Activated CD4-positive, alpha-beta memory T cell treated with anti-CD3 and anti-CD28 coated beads, Interleukin-2, amount 10 ng/mL, durations not matched to agents 7 days and 5 days (primary cell): ENCODE results near the gene C19orf73. TPM values are rescaled to one million over a fixed set of nuclear protein-coding genes. Genes with fewer than 3 reads are reported as not detected.

Experiments
- CTCF ChIA-PET: fragments of 350-600 bp; sonication (Branson Sonifier 250); formaldehyde crosslinking; loops from one replicate; lab custom pipeline; 2021; ENCODE audit warnings: antibody characterized with exemption, inconsistent platforms; lab: Charles Lee
- POLR2A ChIA-PET: fragments of 350-600 bp; sonication (Branson Sonifier 250); formaldehyde crosslinking; loops from one replicate; lab custom pipeline; 2021; ENCODE audit warnings: antibody characterized with exemption; lab: Charles Lee
- DNase-seq: peaks from one replicate; pipeline ENCODE4 v3.0.0-alpha.2; 2020
- H3K27ac Mint-ChIP-seq: one replicate; pipeline ENCODE4 v1.8.0; 2021; ENCODE audit warnings: mild to moderate bottlenecking, mixed read lengths
- H3K27me3 Mint-ChIP-seq: one replicate; pipeline ENCODE4 v1.8.0; 2021; ENCODE audit warnings: mixed read lengths
- H3K36me3 Mint-ChIP-seq: one replicate; pipeline ENCODE4 v1.8.0; 2021; ENCODE audit warnings: low read depth, mixed read lengths
- H3K4me1 Mint-ChIP-seq: one replicate; pipeline ENCODE4 v1.8.0; 2021; ENCODE audit warnings: mixed read lengths
- H3K4me3 Mint-ChIP-seq: one replicate; pipeline ENCODE4 v1.8.0; 2021; ENCODE audit warnings: mild to moderate bottlenecking, mixed read lengths
- H3K9me3 Mint-ChIP-seq: one replicate; pipeline ENCODE4 v1.8.0; 2021; ENCODE audit warnings: mixed read lengths
- total RNA-seq, 2 experiments: library from RNA; stranded (reverse); gene quantifications; one replicate each; pipeline ENCODE4 v1.2.3, GENCODE V29; 2021

The C19orf73 gene
- total RNA-seq, 2 experiments from 2014 or later = 1.0 TPM

DNA sequence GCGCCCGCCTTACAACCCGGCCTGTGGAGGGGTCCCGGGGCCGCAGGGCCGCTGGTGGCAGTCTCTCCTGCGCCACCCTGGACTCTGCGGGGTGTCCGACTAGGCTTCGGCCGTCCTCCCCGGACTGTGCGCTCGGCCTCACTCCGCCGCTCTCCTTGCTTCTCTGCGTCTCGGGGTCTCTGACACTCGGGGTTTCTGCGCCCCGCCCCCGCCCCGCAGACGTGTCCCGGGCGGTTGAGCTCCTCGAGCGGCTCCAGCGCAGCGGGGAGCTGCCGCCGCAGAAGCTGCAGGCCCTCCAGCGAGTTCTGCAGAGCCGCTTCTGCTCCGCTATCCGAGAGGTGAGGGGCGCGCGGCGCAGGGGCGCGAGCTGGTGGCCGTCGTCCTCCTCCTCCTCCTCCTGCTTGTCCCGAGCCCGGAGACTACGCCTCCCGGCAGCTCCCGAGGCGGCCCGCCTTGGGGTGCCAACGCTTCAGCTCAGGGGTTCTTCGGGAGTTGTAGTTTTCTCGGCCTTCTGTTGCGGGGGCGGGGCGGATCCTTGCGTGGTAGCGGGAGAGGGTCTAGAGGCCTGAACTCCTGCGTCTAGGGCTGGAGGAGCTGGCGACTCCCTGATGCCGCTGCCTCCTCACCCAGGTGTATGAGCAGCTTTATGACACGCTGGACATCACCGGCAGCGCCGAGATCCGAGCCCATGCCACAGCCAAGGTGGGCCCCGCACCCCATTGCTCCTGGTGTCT lies 4.1 kb downstream of the C19orf73 start:
- Mint-ChIP-seq H3K36me3 (no peaks in the 10 kb centered on the region), H3K4me3 (peak overlapping the region; percentile 77), H3K27me3 (peaks cover 3% of the 10 kb centered on the region), H3K9me3 (no peaks in the 10 kb centered on the region), H3K4me1 (peaks cover 38% of the 10 kb centered on the region), H3K27ac (no peak overlapping the region)
- ChIA-PET POLR2A (interaction anchor here (0.9 to 1.9 kb wide), 9 partner anchors 9 to 35 kb away, joined by 3 to 8 read pairs (median 4); no protein-coding TSS in a partner anchor), CTCF (interaction anchor here (0.6 to 2.4 kb wide), 13 partner anchors 9 to 561 kb away, joined by 3 to 30 read pairs (median 5); partner anchors contain the start of genes GYS1, RRAS and RUVBL2)
- peak; percentile 57 for DNase-seq

DNA sequence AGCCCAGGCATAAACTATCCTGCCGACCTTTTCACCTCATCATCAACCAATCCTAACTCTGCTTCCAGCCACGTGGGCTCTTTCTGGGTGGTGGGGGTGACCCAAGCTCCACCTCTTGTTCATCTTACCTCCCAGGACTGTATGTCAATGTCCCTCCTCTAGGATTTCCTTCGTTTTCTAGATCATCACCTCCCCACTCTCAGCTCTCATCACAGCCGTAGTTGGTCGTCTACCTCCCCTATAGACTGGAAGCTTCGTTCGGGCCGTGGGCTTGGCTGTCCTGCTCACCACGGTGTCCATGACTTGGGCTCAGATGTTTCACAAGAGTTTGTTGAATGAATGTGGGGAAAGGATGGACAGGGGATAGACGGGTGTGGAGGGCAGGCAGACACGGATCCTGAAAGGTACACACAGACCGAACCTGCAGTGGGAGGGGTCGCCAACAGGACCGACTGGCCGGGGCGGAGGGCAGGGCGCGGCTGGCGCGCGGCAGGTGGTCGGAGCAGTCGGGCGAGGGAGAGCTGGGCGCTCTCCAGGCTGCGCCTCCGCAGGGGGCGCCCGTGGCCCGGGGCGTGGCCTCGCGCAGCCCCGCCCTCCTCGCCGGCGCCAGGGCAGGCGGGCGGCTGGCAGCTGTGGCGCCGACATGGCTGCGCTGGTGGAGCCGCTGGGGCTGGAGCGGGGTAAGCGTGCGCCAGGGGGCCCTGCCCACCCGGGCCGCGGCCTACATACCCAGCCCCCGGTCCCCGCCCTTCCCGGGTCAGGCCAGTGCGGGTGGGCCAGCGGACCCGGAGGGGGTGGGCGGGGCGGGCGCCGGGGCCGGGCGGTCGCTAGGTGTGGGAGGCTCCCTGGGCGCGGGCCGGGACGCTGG lies 4.9 kb downstream of the C19orf73 start, which contains the start of gene LIN7B:
Gene LIN7B (plus strand): TSS at position 609 of the 868 bp plus-strand sequence. CDS start 35 bp downstream, at position 644.
- Mint-ChIP-seq H3K27ac (no peak within 1 kb of the TSS), H3K36me3 (peaks cover 6% of the 10 kb centered on the region), H3K9me3 (no peaks in the 10 kb centered on the region), H3K27me3 (no peaks in the 10 kb centered on the region), H3K4me1 (peaks cover 36% of the 10 kb centered on the region), H3K4me3 (peak within 1 kb of the TSS; percentile 85)
- ChIA-PET CTCF (interaction anchor here (0.6 to 2.4 kb wide), 17 partner anchors 8 to 562 kb away, joined by 3 to 30 read pairs (median 5); partner anchors contain the start of genes GYS1, RRAS and RUVBL2), POLR2A (interaction anchor here (0.9 to 1.9 kb wide), 10 partner anchors 8 to 36 kb away, joined by 3 to 8 read pairs (median 4); no protein-coding TSS in a partner anchor)
- peak; percentile 79 for DNase-seq

DNA sequence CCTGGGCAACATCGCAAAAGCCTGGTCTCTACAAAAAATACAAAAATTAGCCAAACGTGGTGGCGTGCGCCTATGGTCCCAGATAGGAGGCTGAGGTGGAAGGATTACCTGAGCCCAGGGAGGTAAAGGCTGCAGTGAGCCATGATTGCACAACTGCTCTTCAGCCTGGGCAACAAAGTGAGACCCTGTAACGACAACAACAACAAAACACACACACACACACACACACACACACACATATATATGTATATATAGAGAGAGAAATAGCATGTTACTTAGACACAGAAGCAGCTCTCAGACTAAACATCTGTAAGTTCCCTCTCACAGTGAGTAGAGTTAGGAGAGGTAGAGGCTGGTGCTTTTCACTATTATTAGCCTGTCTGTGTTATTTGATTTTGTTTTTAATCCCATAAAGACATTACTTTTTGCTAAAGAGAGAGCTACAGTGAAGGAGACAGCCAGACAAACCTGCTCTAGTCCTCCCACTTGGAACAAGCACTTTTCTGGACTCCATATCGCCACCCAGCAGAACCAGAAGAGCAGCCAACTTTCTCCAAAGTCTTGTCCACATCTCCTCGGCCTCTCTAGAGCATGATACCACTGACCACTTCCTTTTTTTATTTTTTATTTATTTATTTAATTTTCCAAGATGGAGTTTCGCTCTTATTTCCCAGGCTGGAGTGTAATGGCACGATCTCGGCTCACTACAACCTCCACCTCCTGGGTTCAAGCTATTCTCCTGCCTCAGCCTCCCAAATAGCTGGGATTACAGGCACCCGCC lies 7.5 kb downstream of the C19orf73 start:
- Mint-ChIP-seq H3K4me1 (peaks cover 21% of the 10 kb centered on the region), H3K36me3 (peaks cover 28% of the 10 kb centered on the region), H3K27me3 (no peaks in the 10 kb centered on the region), H3K9me3 (no peaks in the 10 kb centered on the region), H3K27ac (no peak overlapping the region), H3K4me3 (no peak overlapping the region)
- no peak for DNase-seq
- ChIA-PET POLR2A (interaction anchor here (0.6 kb wide), 2 partner anchors 8 to 191 kb away, joined by 3 read pairs; partner anchors contain the start of gene PPFIA3), CTCF (interaction anchor here (1.0 to 2.3 kb wide), 2 partner anchors 14 to 23 kb away, joined by 3 to 11 read pairs; no protein-coding TSS in a partner anchor)

DNA sequence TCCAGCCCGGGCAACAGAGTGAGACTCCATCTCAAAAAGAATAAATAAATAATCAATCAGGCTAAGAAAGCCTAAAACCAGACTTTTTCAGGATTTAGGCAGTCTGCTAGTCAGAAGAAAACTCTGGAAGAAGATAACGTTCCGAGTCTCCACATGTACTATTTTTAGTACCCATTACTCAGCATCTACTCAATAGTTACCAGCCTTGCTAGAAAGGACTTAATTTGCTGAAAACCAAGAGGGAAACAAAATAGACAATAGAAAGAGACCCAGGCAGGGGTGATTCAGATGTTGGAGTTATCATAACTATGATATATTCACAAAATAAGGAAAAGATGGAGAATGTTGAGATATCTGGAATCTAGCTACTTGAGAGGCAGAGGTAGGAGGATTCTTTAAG lies 8.4 kb downstream of the C19orf73 start:
- Mint-ChIP-seq H3K4me3 (no peak overlapping the region), H3K36me3 (peaks cover 36% of the 10 kb centered on the region), H3K4me1 (peaks cover 19% of the 10 kb centered on the region), H3K27ac (no peak overlapping the region), H3K27me3 (no peaks in the 10 kb centered on the region), H3K9me3 (no peaks in the 10 kb centered on the region)
- ChIA-PET CTCF (interaction anchor here (2.3 kb wide), 1 partner anchor 13 kb away, joined by 11 read pairs; no protein-coding TSS in a partner anchor), POLR2A (no interaction called here)
- DNase-seq = no peak

DNA sequence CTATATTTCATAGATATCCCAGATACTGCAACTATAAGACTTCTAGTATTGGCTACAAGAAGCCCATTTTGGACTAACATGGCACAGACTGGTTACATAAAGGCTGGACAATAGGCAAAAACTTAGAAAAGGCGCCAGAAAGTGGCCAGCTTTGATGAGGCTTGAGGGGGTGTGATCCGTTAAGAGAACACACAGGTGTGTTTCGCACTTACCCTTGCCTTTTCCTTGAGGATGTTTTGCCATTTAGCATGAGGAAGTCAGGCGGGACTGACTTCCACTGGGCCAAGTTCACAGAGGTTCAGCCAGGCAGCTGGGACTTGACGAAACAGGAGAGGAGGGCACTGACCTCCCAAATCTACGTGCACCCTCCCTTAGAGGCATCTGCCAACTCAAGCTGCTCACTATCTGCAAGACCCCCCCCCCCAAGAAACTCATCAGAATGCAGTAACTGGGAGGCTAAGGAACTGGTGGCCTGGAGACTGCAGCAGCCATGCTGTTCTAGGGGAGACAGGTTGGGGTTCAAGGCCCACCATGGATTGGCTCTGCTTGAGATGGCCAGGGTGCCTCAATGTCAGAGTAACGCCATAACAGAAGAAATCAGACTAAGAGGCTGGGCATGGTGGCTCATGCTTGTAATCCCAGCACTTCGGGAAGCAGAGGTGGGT lies 9.2 kb downstream of the C19orf73 start:
- ChIA-PET CTCF (interaction anchor here (1.1 to 2.3 kb wide), 3 partner anchors 9 to 12 kb away, joined by 4 to 11 read pairs (median 7); no protein-coding TSS in a partner anchor), POLR2A (no interaction called here)
- Mint-ChIP-seq H3K9me3 (no peaks in the 10 kb centered on the region), H3K4me3 (no peak overlapping the region), H3K4me1 (peaks cover 14% of the 10 kb centered on the region), H3K36me3 (peaks cover 43% of the 10 kb centered on the region), H3K27ac (no peak overlapping the region), H3K27me3 (no peaks in the 10 kb centered on the region)
- DNase-seq = no peak

DNA sequence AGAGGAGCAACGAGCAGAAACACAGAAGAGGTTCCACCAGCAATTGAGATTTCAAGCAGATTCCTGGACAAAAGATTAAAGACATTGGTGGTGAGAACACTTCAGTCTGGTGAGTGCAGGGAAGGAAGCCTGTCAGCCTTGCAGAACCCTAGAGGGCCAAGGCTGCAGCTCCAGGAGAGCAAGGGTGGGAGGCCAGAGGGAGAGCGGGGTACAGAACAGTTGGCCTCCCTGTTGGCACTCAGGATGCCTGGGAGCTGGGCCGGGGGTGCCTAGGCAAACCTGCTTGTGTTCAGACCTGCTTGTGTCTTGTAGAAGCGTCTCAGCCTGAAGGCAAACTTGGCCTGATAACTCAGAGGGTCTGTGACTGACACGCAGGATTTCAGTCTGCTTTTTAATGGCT lies 9.9 kb downstream of the C19orf73 start:
- Mint-ChIP-seq H3K36me3 (peaks cover 48% of the 10 kb centered on the region), H3K4me1 (peaks cover 14% of the 10 kb centered on the region), H3K9me3 (no peaks in the 10 kb centered on the region), H3K27me3 (no peaks in the 10 kb centered on the region), H3K27ac (no peak overlapping the region), H3K4me3 (no peak overlapping the region)
- no peak for DNase-seq
- CTCF ChIA-PET = interaction anchor here (1.1 to 1.6 kb wide), 2 partner anchors 9 to 11 kb away, joined by 4 to 7 read pairs; no protein-coding TSS in a partner anchor
- POLR2A ChIA-PET = no interaction called here

DNA sequence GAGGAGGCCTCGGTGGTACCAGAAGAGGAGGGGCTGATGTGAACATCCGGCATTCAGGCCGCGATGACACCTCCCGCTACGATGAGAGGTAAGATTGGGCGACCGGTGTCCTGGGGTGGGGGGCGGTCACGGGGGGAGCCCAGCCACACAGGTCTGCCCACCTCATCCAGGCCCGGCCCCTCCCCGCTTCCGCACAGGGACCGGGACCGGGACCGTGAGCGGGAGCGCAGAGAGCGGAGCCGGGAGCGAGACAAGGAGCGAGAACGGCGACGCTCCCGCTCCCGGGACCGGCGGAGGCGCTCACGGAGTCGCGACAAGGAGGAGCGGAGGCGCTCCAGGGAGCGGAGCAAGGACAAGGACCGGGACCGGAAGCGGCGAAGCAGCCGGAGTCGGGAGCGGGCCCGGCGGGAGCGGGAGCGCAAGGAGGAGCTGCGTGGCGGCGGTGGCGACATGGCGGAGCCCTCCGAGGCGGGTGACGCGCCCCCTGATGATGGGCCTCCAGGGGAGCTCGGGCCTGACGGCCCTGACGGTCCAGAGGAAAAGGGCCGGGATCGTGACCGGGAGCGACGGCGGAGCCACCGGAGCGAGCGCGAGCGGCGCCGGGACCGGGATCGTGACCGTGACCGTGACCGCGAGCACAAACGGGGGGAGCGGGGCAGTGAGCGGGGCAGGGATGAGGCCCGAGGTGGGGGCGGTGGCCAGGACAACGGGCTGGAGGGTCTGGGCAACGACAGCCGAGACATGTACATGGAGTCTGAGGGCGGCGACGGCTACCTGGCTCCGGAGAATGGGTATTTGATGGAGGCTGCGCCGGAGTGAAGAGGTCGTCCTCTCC lies 11.1 kb downstream of the C19orf73 start:
- no peak for DNase-seq
- Mint-ChIP-seq H3K27ac (no peak overlapping the region), H3K36me3 (peaks cover 52% of the 10 kb centered on the region), H3K4me1 (peaks cover 5% of the 10 kb centered on the region), H3K27me3 (no peaks in the 10 kb centered on the region), H3K9me3 (no peaks in the 10 kb centered on the region), H3K4me3 (no peak overlapping the region)
- ChIA-PET CTCF (interaction anchor here (1.6 kb wide), 1 partner anchor 10 kb away, joined by 7 read pairs; no protein-coding TSS in a partner anchor), POLR2A (no interaction called here)

DNA sequence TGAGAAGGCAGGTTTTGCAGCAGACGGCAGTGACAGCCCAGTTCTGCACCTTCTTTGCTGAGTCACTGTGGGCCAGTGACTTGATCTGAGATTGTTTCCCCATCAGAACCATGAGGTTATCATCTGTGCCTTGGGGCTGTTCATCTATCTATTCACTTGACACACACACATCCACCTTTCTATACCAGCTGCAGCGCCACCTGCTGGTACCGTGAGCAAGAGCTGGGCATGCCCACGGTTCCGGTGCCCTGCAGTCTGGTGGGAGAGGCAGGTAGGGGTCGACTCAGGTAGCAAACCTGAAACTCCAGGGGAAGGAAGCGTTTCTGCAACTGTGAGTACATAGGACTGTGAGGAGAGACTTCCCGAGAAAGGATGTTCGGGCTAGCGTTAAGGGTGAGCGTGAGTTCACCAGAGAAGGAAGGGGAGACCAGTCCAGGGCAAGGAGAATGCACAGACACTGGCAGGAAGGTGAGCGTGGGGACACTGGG lies 12.3 kb downstream of the C19orf73 start:
- no peaks in the 10 kb centered on the region for H3K27me3 Mint-ChIP-seq
- ChIA-PET CTCF (interaction anchor here (1.0 to 2.9 kb wide), 11 partner anchors 8 to 318 kb away, joined by 3 to 18 read pairs (median 4); partner anchors contain the start of genes GYS1, LIN7B and RUVBL2), POLR2A (interaction anchor here (1.2 kb wide), 2 partner anchors 27 to 29 kb away, joined by 3 to 4 read pairs; no protein-coding TSS in a partner anchor)
- peaks cover 5% of the 10 kb centered on the region for H3K4me1 Mint-ChIP-seq
- H3K27ac Mint-ChIP-seq = peak overlapping the region; percentile 37
- H3K9me3 Mint-ChIP-seq = no peaks in the 10 kb centered on the region
- H3K36me3 Mint-ChIP-seq = peaks cover 57% of the 10 kb centered on the region
- peak; percentile 69 for DNase-seq
- H3K4me3 Mint-ChIP-seq = no peak overlapping the region

DNA sequence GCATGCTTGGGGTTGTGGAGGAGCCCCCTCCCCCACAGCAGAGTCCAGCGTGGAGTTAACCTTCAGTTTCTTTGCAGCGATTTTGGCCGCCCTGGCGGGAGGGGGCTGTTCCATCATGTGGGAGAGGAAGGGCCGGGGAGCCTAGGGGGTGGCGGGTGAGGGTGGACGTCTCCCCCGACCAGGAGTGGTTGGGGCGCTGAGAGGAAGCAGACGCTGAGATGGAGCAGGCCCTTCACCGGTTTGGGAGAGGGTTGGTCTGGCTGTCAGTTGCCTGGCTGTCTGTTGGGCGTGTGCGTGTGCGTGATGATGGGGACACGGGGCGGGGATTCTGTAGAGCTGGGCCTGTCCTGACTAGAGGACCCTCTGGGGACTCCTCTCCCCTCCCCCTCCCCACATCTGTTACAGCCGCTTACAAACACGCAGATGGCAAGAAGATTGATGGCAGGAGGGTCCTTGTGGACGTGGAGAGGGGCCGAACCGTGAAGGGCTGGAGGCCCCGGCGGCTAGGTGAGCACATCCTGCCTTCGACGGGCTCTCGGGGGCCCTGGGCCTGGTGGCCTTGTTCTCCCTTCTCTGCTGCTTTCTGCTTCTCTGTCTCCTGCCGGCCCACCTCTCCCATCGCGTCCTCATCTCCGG lies 14.6 kb downstream of the C19orf73 start:
- H3K27ac Mint-ChIP-seq = no peak overlapping the region
- ChIA-PET CTCF (interaction anchor here (0.6 to 2.9 kb wide), 2 partner anchors 10 to 160 kb away, joined by 3 to 18 read pairs; partner anchors contain the start of gene LIN7B), POLR2A (no interaction called here)
- H3K27me3 Mint-ChIP-seq = no peaks in the 10 kb centered on the region
- H3K36me3 Mint-ChIP-seq = peaks cover 68% of the 10 kb centered on the region
- H3K9me3 Mint-ChIP-seq = no peaks in the 10 kb centered on the region
- no peak for DNase-seq
- no peak overlapping the region for H3K4me3 Mint-ChIP-seq
- H3K4me1 Mint-ChIP-seq = peaks cover 5% of the 10 kb centered on the region

DNA sequence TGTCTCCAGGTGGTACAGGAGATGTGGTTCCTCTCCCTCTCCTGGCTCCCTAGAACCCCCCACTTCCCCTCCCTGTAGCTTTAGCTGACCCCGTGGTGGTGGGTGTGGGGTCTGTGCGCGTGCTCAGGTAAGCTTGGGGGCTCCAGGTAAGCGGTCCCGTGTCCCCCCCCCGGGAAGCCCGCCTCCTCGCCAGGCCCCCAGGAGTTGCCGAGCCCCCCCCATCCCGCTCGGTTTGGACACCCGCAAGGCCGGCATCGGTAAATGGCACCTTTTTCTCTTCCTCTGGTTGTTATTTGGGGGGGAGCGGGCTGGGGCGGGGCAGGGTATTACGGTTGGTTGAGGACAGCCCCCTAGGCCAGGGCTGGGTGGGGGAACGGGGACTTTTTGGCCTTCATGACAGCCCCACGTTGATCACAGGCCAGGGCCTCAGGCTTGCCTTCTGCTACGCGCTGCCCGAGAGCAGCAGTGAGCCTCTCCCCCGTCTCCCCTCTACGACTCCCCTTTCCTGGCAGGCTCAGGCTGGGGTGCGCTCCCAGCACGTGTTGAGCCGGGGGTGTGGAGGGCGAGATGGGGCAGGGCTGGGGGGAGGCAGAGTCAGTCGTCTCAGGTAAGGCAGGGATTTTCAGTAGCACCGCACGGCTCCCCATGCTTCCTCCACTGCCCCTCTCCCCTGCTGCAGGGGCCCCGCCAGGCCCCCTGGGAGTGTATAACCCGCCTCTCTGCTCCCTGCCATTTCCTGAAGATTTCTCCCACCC lies 15.4 kb downstream of the C19orf73 start:
- DNase-seq = no peak
- no peak overlapping the region for H3K27ac Mint-ChIP-seq
- H3K36me3 Mint-ChIP-seq = peaks cover 68% of the 10 kb centered on the region
- H3K4me1 Mint-ChIP-seq = peaks cover 7% of the 10 kb centered on the region
- no peaks in the 10 kb centered on the region for H3K27me3 Mint-ChIP-seq
- no peak overlapping the region for H3K4me3 Mint-ChIP-seq
- H3K9me3 Mint-ChIP-seq = no peaks in the 10 kb centered on the region
- ChIA-PET POLR2A (no interaction called here), CTCF (interaction anchor here (0.6 kb wide), 1 partner anchor 161 kb away, joined by 3 read pairs; no protein-coding TSS in a partner anchor)
